ENCODE results near the gene GBP6. TPM values are rescaled to one million over a fixed set of nuclear protein-coding genes. Genes with fewer than 3 reads are reported as not detected.

Gene GBP6
- total and polyA plus RNA-seq, 2 experiments from 2014 or later = 0.03 TPM; not detected in 1

GRCh38 chr1:89391686-89392085 is 27.8 kb downstream of the GBP6 start:
- Histone ChIP-seq H3K9me3 (ENCODE audit: low read depth) (no peaks in the 10 kb centered on the region), H3K36me3 (replicated peaks; ENCODE audit: insufficient read depth, low read depth) (no peaks in the 10 kb centered on the region), H3K4me1 (ENCODE audit: insufficient read depth) (no peaks in the 10 kb centered on the region), H4K20me1 (ENCODE audit: insufficient read depth, poor library complexity, severe bottlenecking) (no peaks in the 10 kb centered on the region), H3K27ac (no peak overlapping the region), H3K27me3 (no peaks in the 10 kb centered on the region), H3K79me2 (no peaks in the 10 kb centered on the region), H3K9me2 (replicated peaks; ENCODE audit: insufficient read depth) (no peaks in the 10 kb centered on the region), H3K4me3 (no peak overlapping the region), H3K4me2 (no peak overlapping the region), H2AFZ (no peak overlapping the region)
- TF ChIP-seq EZH2phosphoT487 (IDR thresholded peaks at IDR 0.05; ENCODE audit: low read depth, severe bottlenecking, unreplicated experiment) = no peak
- no peak for TF ChIP-seq CTCF (IDR thresholded peaks at IDR 0.05; ENCODE audit: poor library complexity)
- TF ChIP-seq EZH2 (IDR thresholded peaks at IDR 0.05; ENCODE audit: borderline replicate concordance) = no peak
- WGBS (ENCODE audit: low lambda C conversion rate, missing lambda C conversion rate) = 72% methylated on average over 1 of the region's 1 CpG
- DNase-seq (ENCODE audit: low spot score) = no peak

DNA sequence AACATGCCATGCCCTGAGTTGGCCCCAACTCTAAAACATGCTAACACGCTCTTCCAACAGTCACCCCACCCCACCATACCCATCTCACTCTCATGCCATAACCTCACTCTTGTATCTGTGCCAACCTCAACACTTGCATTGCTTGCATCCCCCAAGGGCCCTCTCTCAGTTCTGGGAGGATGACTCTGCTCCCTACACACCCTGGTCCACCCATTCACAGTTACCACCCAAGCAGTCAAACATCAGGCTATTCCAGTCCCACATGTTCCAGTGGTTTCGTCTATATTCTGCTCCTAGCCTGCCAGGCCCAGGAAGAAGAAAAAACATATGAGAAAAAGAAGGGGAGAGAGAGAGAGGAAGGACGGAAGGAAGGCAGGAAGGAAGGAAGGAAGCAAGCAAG is 31.0 kb downstream of the GBP6 start:
- Histone ChIP-seq H3K79me2 (no peaks in the 10 kb centered on the region), H3K36me3 (replicated peaks; ENCODE audit: insufficient read depth, low read depth) (no peaks in the 10 kb centered on the region), H3K4me1 (ENCODE audit: insufficient read depth) (no peaks in the 10 kb centered on the region), H3K27ac (no peak overlapping the region), H3K9me2 (replicated peaks; ENCODE audit: insufficient read depth) (no peaks in the 10 kb centered on the region), H3K27me3 (no peaks in the 10 kb centered on the region), H4K20me1 (ENCODE audit: insufficient read depth, poor library complexity, severe bottlenecking) (no peaks in the 10 kb centered on the region), H3K9me3 (ENCODE audit: low read depth) (no peaks in the 10 kb centered on the region), H3K4me2 (no peak overlapping the region), H2AFZ (no peak overlapping the region), H3K4me3 (no peak overlapping the region)
- DNase-seq (ENCODE audit: low spot score) = no peak
- TF ChIP-seq EZH2phosphoT487 (IDR thresholded peaks at IDR 0.05; ENCODE audit: low read depth, severe bottlenecking, unreplicated experiment) = no peak
- WGBS (ENCODE audit: low lambda C conversion rate, missing lambda C conversion rate) = 90% methylated on average over 2 of the region's 3 CpGs

DNA sequence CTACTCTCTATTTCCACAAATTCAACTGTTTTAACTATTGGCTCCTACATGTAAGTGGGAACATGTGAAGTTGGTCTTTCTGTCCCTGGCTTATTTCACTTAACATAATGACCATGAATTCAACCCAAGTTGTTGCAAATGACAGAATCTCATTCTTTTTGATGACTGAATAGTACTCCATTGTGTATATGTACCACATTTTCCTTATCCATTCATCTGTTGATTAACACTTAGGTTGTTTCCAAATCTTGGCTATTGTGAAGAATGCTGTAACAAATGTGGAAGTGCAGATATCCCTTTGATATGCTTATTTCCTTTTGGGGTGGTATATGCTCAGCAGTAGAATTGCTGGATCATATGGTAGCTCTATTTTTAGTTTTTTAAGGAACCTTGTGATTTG is 33.0 kb downstream of the GBP6 start:
- no peak overlapping the region for H2AFZ ChIP-seq
- H3K9me3 ChIP-seq (ENCODE audit: low read depth) = no peaks in the 10 kb centered on the region
- H3K4me2 ChIP-seq = no peak overlapping the region
- H3K27me3 ChIP-seq = no peaks in the 10 kb centered on the region
- no peak overlapping the region for H3K4me3 ChIP-seq
- no peaks in the 10 kb centered on the region for H3K9me2 ChIP-seq (replicated peaks; ENCODE audit: insufficient read depth)
- H4K20me1 ChIP-seq (ENCODE audit: insufficient read depth, poor library complexity, severe bottlenecking) = no peaks in the 10 kb centered on the region
- H3K36me3 ChIP-seq (replicated peaks; ENCODE audit: insufficient read depth, low read depth) = no peaks in the 10 kb centered on the region
- DNase-seq (ENCODE audit: low spot score) = no peak
- H3K4me1 ChIP-seq (ENCODE audit: insufficient read depth) = no peaks in the 10 kb centered on the region
- TF ChIP-seq EZH2phosphoT487 (IDR thresholded peaks at IDR 0.05; ENCODE audit: low read depth, severe bottlenecking, unreplicated experiment) (no peak), EZH2 (IDR thresholded peaks at IDR 0.05; ENCODE audit: borderline replicate concordance) (no peak), CTCF (IDR thresholded peaks at IDR 0.05; ENCODE audit: poor library complexity) (no peak)
- H3K79me2 ChIP-seq = no peaks in the 10 kb centered on the region
- no peak overlapping the region for H3K27ac ChIP-seq

GRCh38 chr1:89405275-89405929 is 41.5 kb downstream of the GBP6 start:
- DNase-seq (ENCODE audit: low spot score) = no peak
- no peaks in the 10 kb centered on the region for H3K79me2 ChIP-seq
- TF ChIP-seq CTCF (IDR thresholded peaks at IDR 0.05; ENCODE audit: poor library complexity) (no peak), EZH2phosphoT487 (IDR thresholded peaks at IDR 0.05; ENCODE audit: low read depth, severe bottlenecking, unreplicated experiment) (no peak), EZH2 (IDR thresholded peaks at IDR 0.05; ENCODE audit: borderline replicate concordance) (no peak)
- 83% methylated on average over 11 of the region's 11 CpGs for WGBS (ENCODE audit: low lambda C conversion rate, missing lambda C conversion rate)
- no peaks in the 10 kb centered on the region for H3K27me3 ChIP-seq
- no peak overlapping the region for H3K4me2 ChIP-seq
- no peaks in the 10 kb centered on the region for H3K4me1 ChIP-seq (ENCODE audit: insufficient read depth)
- no peak overlapping the region for H3K4me3 ChIP-seq
- H2AFZ ChIP-seq = no peak overlapping the region
- no peaks in the 10 kb centered on the region for H3K9me2 ChIP-seq (replicated peaks; ENCODE audit: insufficient read depth)
- no peak overlapping the region for H3K27ac ChIP-seq
- H4K20me1 ChIP-seq (ENCODE audit: insufficient read depth, poor library complexity, severe bottlenecking) = no peaks in the 10 kb centered on the region
- H3K36me3 ChIP-seq (replicated peaks; ENCODE audit: insufficient read depth, low read depth) = no peaks in the 10 kb centered on the region
- H3K9me3 ChIP-seq (ENCODE audit: low read depth) = no peaks in the 10 kb centered on the region

Measured in hepatocyte (in vitro differentiated cells).